RKO (cell line): ENCODE measurements around the gene RPN2.

ENCODE experiments used
- DNase-seq: peaks from one replicate; pipeline ENCODE4 v3.0.0-alpha.2; 2016; ENCODE audit warnings: low spot score

RPN2 gene

GRCh38 chr20:37185686-37186085 is 6.6 kb downstream of the RPN2 start:
- no peak for DNase-seq

- no peak for DNase-seq
Observed at GRCh38 chr20:37188787-37189186, 9.7 kb downstream of the RPN2 start.

- no peak for DNase-seq
Observed at GRCh38 chr20:37189416-37190016, 10.4 kb downstream of the RPN2 start.

- no peak for DNase-seq
Observed at GRCh38 chr20:37190354-37191112, 11.4 kb downstream of the RPN2 start.

- DNase-seq: peak; percentile 90
Observed at GRCh38 chr20:37192137-37192854, 13.2 kb downstream of the RPN2 start.

- DNase-seq: no peak
Observed at GRCh38 chr20:37193226-37193625, 14.1 kb downstream of the RPN2 start.

GRCh38 chr20:37193821-37194220 is 14.7 kb downstream of the RPN2 start:
- no peak for DNase-seq

GRCh38 chr20:37194621-37195417 is 15.7 kb downstream of the RPN2 start:
- DNase-seq: no peak

- no peak for DNase-seq
Observed at GRCh38 chr20:37198932-37199660, 20.0 kb downstream of the RPN2 start.

GRCh38 chr20:37200376-37200775 is 21.2 kb downstream of the RPN2 start:
- no peak for DNase-seq

- no peak for DNase-seq
Observed at GRCh38 chr20:37200926-37201826, 22.0 kb downstream of the RPN2 start.

GRCh38 chr20:37201827-37202162 is 22.7 kb downstream of the RPN2 start:
- no peak for DNase-seq

- DNase-seq: peak; percentile 95
Observed at GRCh38 chr20:37202267-37202943, 23.3 kb downstream of the RPN2 start.

GRCh38 chr20:37204056-37204455 is 24.9 kb downstream of the RPN2 start:
- no peak for DNase-seq

GRCh38 chr20:37205130-37205529 is 26.0 kb downstream of the RPN2 start:
- no peak for DNase-seq

- DNase-seq: no peak
Observed at GRCh38 chr20:37205794-37206193, 26.7 kb downstream of the RPN2 start.

GRCh38 chr20:37207171-37207570 is 28.0 kb downstream of the RPN2 start:
- DNase-seq: no peak

GRCh38 chr20:37209193-37209592 is 30.1 kb downstream of the RPN2 start:
- DNase-seq: no peak

GRCh38 chr20:37209661-37210314 is 30.7 kb downstream of the RPN2 start:
- DNase-seq: no peak

- no peak for DNase-seq
Observed at GRCh38 chr20:37218441-37218840, 39.3 kb downstream of the RPN2 start.
